Neural progenitor cell (in vitro differentiated cells): ENCODE results near the gene NSUN5.

Experiments used
- CTCF ChIP-seq: fragments of 200-600 bp; sonication (generic); IDR thresholded peaks from 2 replicates; pipeline ENCODE4 v1.5.1; 2017; ENCODE audit warnings: antibody characterized with exemption, mild to moderate bottlenecking
- EZH2phosphoT487 ChIP-seq: fragments of 200-600 bp; sonication (generic); IDR thresholded peaks from 2 replicates; pipeline ENCODE4 v1.6.1; 2017; ENCODE audit warnings: antibody characterized with exemption

- no peak for TF ChIP-seq CTCF
- TF ChIP-seq EZH2phosphoT487 = no peak
Observed at GRCh38 chr7:73345538-73345937, 36.9 kb upstream of the NSUN5 start.
